GM21723 (cell line): ENCODE measurements around the gene OLAH.

Source experiments
- ATAC-seq: cut with Tn5 transposase; IDR thresholded peaks from one replicate; pipeline ENCODE4 v1.9.1; 2021; ENCODE audit warnings: mild to moderate bottlenecking, moderate library complexity; ENCODE audit not compliant: unreplicated experiment

Gene OLAH

DNA sequence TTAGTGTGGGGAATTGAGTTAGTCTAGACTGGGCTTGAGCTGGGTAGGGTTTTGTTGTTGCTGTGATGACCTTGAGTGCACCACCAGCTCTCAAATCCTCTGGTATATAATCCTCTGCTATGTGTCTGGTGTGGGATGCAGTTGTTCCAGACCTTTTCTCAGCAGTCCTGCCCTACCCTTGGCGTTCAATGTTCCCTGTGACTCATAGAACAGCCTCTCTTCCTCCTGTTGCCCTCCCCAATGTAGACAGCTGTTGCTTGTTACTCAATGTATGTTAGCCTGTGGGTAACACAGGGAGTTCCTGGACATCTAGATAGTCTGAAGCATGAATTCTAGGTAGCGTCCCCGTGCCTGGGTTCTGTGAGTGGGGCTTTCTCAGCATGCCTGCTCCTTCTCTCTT lies 25.1 kb downstream of the OLAH start:
- no peak for ATAC-seq

DNA sequence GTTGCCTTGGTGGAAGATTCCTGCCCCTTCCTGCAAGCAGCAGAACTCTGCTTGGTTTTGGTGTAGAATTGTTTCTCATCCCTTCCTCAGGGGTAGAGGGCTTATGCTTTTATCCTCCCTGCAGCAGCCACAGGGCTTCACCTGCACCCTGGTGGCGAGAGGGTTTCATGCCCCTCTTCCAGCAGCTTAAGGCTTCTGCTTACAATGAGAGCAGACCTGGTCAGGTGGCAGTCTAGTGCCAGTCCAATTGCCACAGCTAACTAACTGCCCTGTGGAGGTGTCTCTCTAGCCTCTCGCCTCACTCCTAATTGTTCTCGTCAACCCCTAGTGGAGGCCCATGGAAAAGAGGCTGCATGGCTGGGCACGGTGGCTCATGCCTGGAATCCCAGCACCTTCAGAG lies 25.5 kb downstream of the OLAH start:
- no peak for ATAC-seq

DNA sequence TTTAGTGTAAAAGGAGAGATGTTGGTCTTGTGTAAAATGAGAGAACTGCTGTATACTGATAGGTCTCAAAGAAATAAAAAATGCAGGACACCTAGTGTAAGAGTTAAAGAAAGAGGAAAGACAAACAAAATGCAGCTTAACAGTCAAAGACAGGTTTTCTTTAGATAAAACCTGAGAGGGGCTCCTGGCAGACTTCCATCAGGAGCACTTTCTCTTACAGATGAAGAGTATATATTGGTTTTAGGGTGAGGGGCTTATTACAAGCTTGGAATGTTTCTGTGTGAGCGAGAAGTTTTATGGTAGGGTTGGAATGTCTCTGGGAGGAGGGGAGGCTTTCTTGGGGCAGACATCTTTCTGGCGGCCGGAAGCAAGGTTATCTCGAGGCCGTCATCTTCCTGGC lies 28.6 kb downstream of the OLAH start:
- ATAC-seq, result no peak

DNA sequence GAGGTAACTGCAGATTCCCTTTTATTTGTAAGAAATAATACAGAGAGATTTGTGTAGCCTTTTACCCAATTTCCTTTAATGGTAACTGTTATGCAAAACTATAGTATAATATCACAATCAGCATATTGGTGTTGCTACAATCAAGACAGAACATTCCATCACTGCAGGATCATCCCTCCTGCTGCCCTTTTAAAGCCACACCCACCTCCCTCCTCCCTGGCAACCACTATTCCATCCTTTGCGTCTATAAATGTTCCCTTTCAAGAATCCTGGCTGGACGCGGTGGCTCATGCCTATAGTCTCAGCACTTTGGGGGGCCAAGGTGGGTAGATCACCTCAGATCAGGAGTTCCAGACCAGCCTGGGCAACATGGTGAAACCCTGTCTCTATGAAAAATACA lies 31.7 kb downstream of the OLAH start:
- no peak for ATAC-seq

DNA sequence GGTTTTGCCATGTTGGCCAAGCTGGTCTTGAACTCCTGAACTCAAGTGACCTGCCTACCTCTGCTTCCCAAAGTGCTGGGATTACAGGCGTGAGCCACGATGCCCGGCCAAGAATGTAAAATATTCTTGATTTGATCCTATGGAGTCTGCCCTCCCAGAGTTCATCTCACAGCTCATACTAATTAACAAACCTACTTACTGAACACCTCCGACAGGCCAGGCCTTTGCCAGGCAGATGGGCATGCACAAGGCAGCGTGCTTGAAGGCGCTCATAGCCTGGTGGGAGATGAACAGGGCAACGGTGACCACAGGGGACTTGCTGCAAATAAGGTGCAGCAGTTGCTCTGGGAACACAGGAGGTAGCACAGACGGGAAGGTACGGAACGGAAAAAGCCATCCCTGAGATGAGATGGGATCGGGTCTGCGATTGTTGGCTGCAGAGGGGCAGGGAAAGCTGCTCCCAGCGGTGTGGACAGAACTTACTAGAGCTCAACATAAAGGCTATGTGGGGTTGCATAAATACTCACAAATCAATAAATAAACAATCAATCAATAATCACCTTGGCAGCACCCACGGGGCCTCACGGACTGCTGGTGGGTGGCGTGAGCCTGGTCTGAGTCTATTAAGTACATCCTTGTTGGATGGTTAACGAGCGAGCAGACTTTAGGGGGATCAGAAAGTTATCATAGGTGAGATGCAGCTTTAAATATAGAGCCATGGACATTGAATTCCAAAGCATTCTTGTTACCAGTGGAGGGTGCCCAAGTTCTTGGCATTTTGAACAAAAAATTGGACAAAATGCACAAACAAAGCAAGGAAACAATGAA lies 40.1 kb downstream of the OLAH start:
- no peak for ATAC-seq

DNA sequence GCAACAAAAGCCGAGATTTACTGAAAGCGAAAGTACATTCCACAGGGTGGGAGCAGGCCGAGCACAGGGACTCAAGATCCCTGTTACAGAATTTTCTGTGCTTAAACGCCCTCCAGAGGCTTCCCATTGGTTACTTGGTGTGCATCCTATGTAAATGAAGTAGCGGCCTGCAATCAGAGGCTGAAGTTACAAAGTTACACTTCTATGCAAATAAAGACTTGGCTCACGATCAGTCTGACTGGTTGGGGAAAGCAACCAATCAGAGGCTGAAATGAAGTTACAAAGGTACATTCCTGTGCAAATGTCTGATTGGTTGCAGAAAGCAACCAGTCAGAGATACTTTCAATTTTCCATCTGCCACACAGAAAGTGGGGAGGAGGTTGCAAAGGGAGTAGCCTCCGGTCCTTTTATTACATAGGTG lies 40.8 kb downstream of the OLAH start:
- ATAC-seq, result no peak

DNA sequence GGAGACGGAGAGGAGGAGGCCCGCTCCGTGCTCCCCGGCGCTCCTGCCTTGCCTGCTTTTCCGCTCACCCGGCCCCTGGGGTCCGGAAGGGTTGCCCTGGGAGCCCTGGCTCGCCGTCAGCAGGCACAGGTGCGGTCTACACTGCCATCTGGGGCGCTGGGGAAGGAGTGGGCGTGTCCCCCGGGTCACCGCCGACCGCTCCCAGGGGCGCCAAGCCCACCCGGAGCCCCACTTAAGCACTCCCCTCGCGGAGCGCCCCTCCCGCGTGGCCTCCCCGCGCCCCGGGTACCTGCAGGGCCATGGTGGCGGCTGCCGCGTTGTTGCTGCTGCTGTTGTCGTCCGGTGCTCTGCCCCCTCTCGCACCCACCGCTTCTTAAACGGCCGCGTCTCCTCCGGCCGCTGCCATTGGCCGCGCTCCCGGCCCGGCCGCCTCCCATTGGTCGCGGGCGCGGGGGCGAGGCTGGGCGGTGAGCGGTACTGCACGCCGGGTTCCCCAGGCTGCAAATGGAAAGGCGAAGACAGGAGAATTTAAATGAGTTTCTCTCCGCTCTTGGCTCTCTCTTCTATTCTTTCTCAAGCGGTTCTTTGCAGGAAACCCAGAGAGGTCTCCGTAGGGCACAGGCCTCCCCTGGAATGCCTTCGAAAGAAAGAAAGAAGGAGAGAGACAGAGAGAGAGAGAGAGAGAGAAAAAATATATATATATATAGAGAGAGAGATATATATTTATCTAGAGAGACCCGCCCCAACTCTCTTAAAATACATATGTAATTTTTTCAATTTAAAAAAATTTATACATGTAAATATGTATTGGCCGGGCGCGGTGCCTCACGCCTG lies 44.9 kb downstream of the OLAH start, which contains the start of gene ACBD7:
Gene ACBD7, minus strand, starts transcription at position 349 of the 834 bp plus-strand sequence. Its CDS starts 48 bp downstream, at position 301.
- ATAC-seq, result peak; percentile 99

DNA sequence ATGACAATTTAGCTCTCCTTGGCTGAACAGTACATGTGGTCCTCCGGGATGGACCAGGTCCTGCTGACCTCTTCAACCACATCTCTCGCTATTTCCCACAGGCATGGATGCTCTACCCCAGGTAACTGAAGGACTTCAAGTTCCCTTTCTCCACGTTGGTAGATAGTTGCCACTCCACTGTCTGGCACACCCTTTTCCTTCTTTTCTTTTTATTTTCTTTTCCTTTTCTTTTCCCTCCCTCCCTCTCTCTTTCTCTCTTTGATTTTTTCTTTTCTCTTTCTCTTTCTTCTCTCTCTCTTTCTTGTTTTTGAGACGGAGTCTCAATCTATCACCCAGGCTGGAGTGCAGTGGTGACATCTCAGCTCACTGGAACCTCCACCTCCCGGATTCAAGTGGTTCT lies 47.7 kb downstream of the OLAH start:
- no peak for ATAC-seq

DNA sequence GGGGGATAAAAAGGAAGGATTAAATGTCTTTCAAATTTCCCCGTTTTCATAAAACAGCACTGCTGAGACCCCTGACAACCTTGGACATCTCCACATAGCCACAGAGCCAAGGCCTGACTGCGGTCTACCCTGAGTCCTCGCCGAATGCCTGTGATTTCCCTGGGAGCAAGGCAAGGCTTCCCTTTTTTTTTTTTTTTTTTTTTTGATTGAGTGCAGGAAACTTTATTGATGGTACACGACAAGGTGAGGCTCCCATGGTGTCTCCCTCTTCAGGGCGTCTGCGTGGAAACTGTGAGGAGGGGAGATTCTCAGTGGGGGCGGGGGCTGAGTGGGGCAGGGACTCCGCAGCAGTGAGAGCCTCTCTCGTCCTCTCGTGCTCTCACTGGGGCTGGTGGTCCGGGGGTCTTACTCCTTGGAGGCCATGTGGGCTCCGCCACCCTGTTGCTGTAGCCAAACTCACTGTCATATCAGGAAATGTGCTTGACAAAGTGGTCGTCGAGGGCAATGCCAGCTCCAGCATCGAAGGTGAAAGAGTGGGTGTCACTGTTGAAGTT lies 49.2 kb downstream of the OLAH start:
- ATAC-seq, result no peak

DNA sequence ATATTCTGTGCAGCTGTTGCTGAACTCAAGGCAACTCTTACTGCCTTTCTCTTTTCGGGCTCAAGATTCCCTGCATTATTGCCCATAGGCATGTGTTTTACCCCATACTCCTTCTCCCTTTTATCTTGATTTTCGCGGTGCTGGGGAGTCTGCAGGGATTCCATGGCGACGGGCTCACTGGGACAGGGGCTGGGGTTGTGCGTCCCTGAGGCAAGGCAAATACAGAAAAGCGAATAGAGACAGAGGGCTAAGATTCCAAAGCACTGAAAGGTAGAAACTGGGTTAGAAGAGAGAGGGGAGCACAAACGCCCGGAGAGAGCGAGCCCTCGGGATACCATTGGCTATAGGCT lies 52.9 kb downstream of the OLAH start:
- peak; percentile 26 for ATAC-seq

DNA sequence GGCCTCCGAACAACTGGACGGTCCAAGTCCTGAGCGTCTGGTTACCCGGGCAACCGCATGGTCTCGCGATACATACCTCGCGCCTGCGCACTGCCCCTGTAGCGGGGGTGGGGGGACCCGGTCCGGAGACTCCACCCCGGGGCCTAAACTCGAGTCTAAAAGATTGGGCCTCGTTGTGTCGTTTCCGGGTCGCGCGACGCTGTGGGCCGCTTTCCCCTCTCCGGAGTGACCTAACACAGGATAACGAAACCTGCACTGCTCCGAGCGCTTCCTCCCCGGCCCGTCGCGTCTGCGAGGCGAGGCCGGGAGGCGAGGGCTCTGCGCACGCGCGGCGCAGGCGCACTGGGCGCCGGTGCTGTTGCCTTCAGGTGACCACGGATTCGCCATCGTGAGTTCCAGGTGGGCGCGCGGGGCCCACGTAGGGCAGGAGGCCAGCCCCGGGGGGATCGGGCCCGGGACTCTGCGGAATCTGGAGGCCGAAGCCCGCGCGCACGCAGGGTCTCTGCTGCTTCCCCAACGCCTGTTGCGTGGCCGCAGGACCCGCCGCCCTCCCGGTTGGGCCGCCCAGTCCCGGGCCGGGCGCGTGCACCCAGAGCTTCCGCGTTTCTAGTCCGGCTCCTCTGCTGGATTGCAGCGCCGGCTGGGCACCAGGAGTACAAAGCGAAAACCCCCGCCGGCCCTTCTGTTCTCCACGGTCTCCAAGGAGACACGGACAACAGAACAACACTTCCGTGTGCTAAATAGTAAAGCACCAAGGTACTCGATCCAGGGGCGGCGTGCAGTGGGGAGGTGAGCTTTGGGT lies 53.5 kb downstream of the OLAH start, which contains the start of gene RPP38:
Gene RPP38, plus strand, starts transcription at position 345 of the 802 bp plus-strand sequence. CDS start 5,960 bp downstream, outside the sequence.
- ATAC-seq, result peak; percentile 82

DNA sequence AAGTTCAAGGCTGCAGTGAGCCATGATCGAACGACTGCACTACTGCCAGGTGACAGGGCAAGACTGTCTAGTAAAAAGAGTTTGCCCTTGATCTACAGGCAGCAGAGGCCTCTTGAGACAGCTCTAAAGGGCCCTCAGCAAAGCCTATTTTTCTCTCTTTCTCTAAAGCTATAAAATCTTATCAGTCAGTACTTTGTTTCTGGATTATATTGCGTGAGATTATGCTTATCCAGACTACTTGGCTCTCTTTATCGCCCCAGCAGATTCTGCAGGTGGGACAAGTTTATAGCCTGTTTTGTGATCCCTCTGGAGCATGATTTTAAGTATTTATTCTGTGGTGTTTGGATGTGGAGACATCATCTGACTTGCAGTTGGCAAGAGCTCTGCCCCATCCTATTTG lies 56.1 kb downstream of the OLAH start:
- no peak for ATAC-seq

DNA sequence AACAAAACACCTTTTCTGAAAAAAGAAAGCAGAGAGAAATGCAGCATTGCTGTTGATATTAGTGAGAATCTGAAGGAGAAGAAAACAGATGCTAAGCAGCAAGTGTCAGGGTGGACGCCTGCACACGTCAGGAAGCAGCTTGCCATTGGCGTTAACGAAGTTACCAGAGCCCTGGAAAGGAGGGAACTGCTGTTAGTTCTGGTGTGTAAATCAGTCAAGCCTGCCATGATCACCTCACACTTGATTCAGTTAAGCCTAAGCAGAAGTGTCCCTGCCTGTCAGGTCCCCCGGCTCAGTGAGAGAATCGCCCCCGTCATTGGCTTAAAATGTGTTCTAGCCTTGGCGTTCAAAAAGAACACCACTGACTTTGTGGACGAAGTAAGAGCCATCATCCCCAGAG lies 59.8 kb downstream of the OLAH start:
- no peak for ATAC-seq

DNA sequence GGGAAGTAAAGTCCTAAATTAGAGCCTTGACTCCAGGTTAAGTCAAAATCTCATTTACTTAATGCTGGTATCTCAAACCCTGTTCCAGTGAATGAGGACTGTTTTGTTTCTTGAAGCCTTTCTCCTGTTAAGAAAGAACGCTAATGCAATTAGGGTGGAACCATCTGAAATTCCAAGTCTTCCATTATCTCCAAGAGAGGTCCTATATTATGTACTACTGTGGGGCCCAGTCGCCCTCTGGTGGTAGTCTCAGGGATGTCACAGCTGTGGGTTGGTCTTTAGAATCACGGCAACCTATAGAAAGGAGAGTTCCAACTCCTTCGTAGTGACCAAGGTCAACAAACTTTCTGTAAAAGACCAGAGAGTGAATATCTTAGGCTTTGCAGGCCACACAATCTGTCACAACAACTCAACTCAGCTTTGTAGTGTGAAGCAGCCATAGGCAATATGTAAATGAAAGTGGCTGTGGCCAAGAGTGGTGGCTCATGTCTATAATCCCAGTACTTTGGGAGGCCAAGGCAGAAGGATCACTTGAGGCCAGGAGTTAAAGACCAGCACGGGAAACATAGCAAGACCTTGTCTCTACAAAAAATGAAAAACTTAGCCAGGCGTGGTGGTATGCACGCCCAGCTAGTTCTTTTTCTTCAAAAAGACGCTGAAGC lies 62.7 kb downstream of the OLAH start:
- ATAC-seq, result peak; percentile 87

DNA sequence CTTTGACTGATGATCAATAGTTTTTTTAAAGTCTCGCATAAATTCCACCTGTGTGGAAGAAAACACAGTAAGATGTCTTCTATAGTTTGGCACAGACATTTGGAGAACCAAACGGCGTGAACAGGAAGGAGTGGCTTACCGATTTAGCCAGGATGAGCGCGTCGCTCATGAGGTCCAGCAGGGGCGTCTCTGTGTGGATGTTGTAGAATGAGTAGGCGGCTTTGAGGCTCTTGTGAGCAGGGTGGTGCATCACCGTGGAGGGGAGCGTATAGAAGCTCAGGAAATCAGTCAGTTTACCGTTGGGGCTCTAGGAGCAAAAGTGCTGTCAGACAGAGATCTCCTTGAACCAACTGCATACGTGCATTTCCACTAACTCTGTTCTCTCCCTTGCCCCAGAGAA lies 68.9 kb downstream of the OLAH start:
- ATAC-seq, result no peak

DNA sequence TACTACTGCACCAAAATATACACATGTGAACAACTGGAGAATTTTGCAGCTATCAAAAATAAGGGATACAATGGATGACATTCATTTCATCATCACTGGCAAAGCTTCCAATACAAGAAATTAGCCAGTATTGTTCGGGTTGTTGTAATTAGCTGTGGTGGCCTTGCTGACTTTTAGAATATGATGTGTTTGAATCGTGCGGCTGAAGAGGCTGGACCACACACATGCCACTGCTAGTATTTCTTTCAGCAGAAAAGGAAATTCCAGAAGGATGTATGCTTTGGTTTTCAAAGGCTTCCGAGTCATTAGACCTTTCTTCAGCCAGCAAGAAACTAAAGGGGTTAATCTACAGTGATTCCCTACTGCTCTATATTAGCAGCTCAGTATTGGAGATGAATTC lies 70.0 kb downstream of the OLAH start:
- ATAC-seq, result no peak

DNA sequence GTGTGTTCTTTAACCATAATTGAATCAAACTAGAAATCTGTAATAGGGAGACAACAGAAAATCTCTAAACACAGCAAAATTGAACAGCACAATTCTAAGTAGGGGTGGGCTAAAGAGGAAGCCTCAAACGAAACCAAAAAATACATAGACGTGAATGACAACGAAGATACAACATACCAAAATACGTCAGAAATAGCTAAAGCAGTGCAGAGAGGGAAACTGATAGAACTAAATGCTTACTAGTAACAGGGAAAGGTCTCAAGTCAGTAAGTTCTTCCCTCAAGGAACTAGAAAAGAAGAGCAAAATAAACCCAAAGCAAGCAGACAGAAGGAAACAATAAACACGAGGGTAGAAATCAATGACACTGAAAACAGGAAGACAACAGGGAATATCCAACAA lies 72.5 kb downstream of the OLAH start:
- no peak for ATAC-seq

DNA sequence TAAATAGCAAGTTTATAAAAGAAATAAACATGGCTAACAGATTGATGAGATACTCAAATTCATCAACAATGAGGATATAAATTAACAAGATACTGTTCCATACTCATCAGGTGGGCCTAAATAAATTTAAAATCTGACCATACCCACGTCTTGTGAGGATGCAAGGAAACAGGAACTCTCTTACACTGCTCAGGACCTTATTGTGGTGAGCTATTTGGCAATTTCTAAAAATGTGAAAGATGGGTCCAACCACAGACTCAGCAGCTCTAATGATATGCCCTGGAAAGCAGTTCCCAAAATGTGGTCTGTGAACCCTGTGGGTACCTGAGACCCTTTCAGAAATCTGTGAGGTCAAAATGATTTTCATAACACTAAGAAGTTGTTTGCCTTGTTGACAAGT lies 74.9 kb downstream of the OLAH start:
- no peak for ATAC-seq

DNA sequence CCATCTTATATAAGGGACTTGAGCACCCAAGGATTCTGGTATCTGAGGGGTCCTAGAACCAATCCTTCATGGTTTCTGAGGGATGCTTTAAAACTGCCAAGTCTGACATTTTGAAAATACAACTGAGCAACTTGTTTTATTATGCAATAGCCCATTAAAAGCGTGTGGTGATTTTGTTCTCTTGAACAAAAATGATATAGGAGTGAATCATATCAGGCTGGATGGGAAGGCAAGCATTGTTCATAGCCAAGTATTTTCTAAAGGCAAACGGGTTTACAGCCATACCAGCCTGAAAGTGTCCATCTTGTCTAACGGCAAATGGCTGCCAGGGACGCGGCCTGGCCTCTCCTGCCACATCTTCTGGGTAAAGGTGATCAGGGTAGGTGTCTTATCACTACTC lies 76.8 kb downstream of the OLAH start:
- no peak for ATAC-seq

DNA sequence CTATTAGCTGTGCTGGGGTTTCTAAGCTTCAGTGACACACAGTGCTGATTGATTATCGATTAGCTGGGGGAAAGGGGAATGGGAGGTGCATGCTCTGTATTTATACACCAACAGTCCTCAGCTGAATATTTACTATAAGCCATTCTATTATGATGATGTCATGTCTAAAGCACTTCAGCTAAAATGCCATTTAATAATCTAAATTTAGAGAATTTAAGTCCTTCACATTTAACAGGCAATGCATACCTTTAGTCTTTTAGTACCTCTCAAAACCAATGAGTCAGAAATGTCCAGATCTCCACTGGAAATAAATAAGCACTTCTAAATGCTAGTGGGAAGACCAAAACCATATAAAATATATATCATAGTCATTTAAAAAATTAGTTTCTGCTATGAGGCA lies 78.0 kb downstream of the OLAH start:
- no peak for ATAC-seq
